K562 (cell line): ENCODE measurements around the gene ZSCAN21. TPM values are rescaled to one million over a fixed set of nuclear protein-coding genes. Genes with fewer than 3 reads are reported as not detected.

Experiments used
- FOS ChIP-seq: IDR thresholded peaks from 3 replicates; pipeline ENCODE4 v1.6.1; 2011; ENCODE audit not compliant: insufficient read length; ENCODE audit errors: extremely low read depth
- GTF2A2 ChIP-seq: IDR thresholded peaks from 2 replicates; pipeline ENCODE4 v1.6.1; 2016; ENCODE audit warnings: mild to moderate bottlenecking, missing genetic modification characterization, missing compliant biosample characterization
- IRF1 ChIP-seq: sonication (generic); formaldehyde crosslinking; IDR thresholded peaks from 2 replicates; pipeline ENCODE4 v1.8.0; 2022; ENCODE audit warnings: missing genetic modification reagents, mild to moderate bottlenecking, borderline replicate concordance
- MCM5 ChIP-seq: fragments of 450-650 bp; IDR thresholded peaks from 2 replicates; pipeline ENCODE4 v1.6.1; 2016; ENCODE audit warnings: low read depth
- MXI1 ChIP-seq: IDR thresholded peaks from 2 replicates; pipeline ENCODE4 v1.6.1; 2011; ENCODE audit warnings: low read depth, mild to moderate bottlenecking, improper control_type of control experiment, low read length
- NCOA6 ChIP-seq: fragments of 450-650 bp; IDR thresholded peaks from 2 replicates; pipeline ENCODE4 v1.6.1; 2017; ENCODE audit warnings: mild to moderate bottlenecking
- NKRF ChIP-seq: fragments of 450-650 bp; IDR thresholded peaks from 2 replicates; pipeline ENCODE4 v1.6.1; 2016; ENCODE audit warnings: borderline replicate concordance
- PATZ1 ChIP-seq: fragments of 250-450 bp; sonication (Bioruptor Pico); IDR thresholded peaks from 2 replicates; pipeline ENCODE4 v1.5.0; 2020; ENCODE audit warnings: mild to moderate bottlenecking, borderline replicate concordance
- ZBTB5 ChIP-seq: fragments of 450-650 bp; IDR thresholded peaks from 2 replicates; pipeline ENCODE4 v1.6.1; 2017; ENCODE audit warnings: antibody characterized with exemption
- ZFPM2 ChIP-seq: fragments of 250-450 bp; sonication (Bioruptor Pico); IDR thresholded peaks from 2 replicates; pipeline ENCODE4 v1.5.1; 2022; ENCODE audit warnings: mild to moderate bottlenecking
- ZNF583 ChIP-seq: fragments of 250-450 bp; sonication (Bioruptor Pico); IDR thresholded peaks from 2 replicates; pipeline ENCODE4 v1.4.0; 2020
- ZNF785 ChIP-seq: fragments of 250-450 bp; sonication (Bioruptor Pico); IDR thresholded peaks from 2 replicates; pipeline ENCODE4 v1.4.0; 2020; ENCODE audit warnings: mild to moderate bottlenecking
- ZSCAN32 ChIP-seq: fragments of 450-650 bp; formaldehyde crosslinking; IDR thresholded peaks from 2 replicates; pipeline ENCODE4 v1.4.0; 2020; ENCODE audit warnings: mild to moderate bottlenecking, moderate library complexity
- polyA plus RNA-seq, 8 experiments: library from polyadenylated mRNA; depleted of rRNA in 4 of 8; stranded (reverse) in 5 of 8; unstranded in 3 of 8; fragments of >200 nt; fragmentation: Nextera tagmentation in 2 of 8; fragmentation: Illumina TruSeq in 1 of 8; extraction: Ambion mirVana in 2 of 8; extraction: Trizol in 1 of 8; gene quantifications; 2 replicates each; pipeline versions ENCODE4 v1.2.1 to v1.2.3, GENCODE V29; 2011 to 2014; ENCODE audit warnings: inconsistent platforms in 1 of 8, missing spikeins in 1 of 8
- total RNA-seq, 7 experiments: library from RNA; depleted of rRNA in 6 of 7; stranded (reverse); fragments of >200 nt in 6 of 7; fragmentation: Illumina TruSeq in 2 of 7; extraction: Trizol in 2 of 7; gene quantifications; 2 replicates each; pipeline versions ENCODE4 v1.2.1 to v1.2.3, GENCODE V29; 2011 to 2021; ENCODE audit warnings: low replicate concordance in 1 of 7

The ZSCAN21 gene
- total and polyA plus RNA-seq, 9 of the 15 experiments (the other 6 are each of a cell fraction or from before 2014, with no cell fraction given): 5.9 to 15.5 (median 13.2) TPM

- no peak for TF ChIP-seq IRF1
- TF ChIP-seq ZNF785 (CRISPR knock-in tag): no peak
- no peak for TF ChIP-seq FOS
- TF ChIP-seq ZSCAN32 (CRISPR knock-in tag): no peak
- TF ChIP-seq ZNF583: no peak
- no peak for TF ChIP-seq MXI1
- no peak for TF ChIP-seq PATZ1 (CRISPR knock-in tag)
- TF ChIP-seq NKRF: no peak
- TF ChIP-seq MCM5: no peak
- no peak for TF ChIP-seq GTF2A2 (tag)
- TF ChIP-seq ZFPM2 (CRISPR knock-in tag): no peak
- no peak for TF ChIP-seq NCOA6
- TF ChIP-seq ZBTB5: no peak
These were observed 21.6 kb downstream of the ZSCAN21 start (continued) for GRCh38 chr7:100071018-100071723.
